ENCODE data around the gene TSPY3.
"Not testable (repeated sequence)": the region's sequence is repeated elsewhere in the genome, so short reads cannot be mapped to it uniquely, and the experiment has no call there.

TSPY3 gene

GRCh38 chrY:9398121-9398520 is at the start of gene TSPY3:
Gene TSPY3 (plus strand): TSS chrY:9398421. CDS start chrY:9398467, 46 bp downstream.
- not testable (repeated sequence) for DNase-seq

GRCh38 chrY:9357497-9357896 is 40.7 kb upstream of the TSPY3 start, which contains the start of gene TSPY8:
Gene TSPY8 (plus strand): TSS chrY:9357797. CDS start chrY:9357843, 46 bp downstream.
- not testable (repeated sequence) for DNase-seq

- not testable (repeated sequence) for DNase-seq
Measured at GRCh38 chrY:9396527-9396926, 1.7 kb upstream of the TSPY3 start.

Data from CD4-positive, alpha-beta T cell treated with Interleukin-12 subunit alpha and Interleukin-12 subunit beta, for 1 hour (primary cell).